SJSA1 (cell line): Measurements from ENCODE around the gene PPFIBP1. TPM values are rescaled to one million over a fixed set of nuclear protein-coding genes. Genes with fewer than 3 reads are reported as not detected.

Experiments used
- total RNA-seq: library from RNA; depleted of rRNA; stranded (reverse); fragments of >200 nt; shearing (Covaris generic); gene quantifications from 2 replicates; pipeline ENCODE4 v1.2.3, GENCODE V29; 2014; rRNA removed

Gene PPFIBP1
- total RNA-seq, 1 experiment from 2014 or later = 52.9 TPM

Other genes starting within 250 kb of the PPFIBP1 start
- gene BMAL2, start 191.4 kb upstream of the PPFIBP1 start, total RNA-seq = 39.5 and 47.8 TPM in 2 replicates
- gene SMCO2, start 77.5 kb upstream of the PPFIBP1 start, total RNA-seq = not detected in 2 replicates
- 0.94 and 1.1 TPM in 2 replicates for gene REP15, start 172.2 kb downstream of the PPFIBP1 start, total RNA-seq
- 97.0 and 98.7 TPM in 2 replicates for gene MRPS35, start 186.6 kb downstream of the PPFIBP1 start, total RNA-seq